ENCODE measurements around the gene NPHS1.
A peak's percentile ranks its signal among the peaks of the same experiment; 100 is the strongest.

The NPHS1 gene

DNA sequence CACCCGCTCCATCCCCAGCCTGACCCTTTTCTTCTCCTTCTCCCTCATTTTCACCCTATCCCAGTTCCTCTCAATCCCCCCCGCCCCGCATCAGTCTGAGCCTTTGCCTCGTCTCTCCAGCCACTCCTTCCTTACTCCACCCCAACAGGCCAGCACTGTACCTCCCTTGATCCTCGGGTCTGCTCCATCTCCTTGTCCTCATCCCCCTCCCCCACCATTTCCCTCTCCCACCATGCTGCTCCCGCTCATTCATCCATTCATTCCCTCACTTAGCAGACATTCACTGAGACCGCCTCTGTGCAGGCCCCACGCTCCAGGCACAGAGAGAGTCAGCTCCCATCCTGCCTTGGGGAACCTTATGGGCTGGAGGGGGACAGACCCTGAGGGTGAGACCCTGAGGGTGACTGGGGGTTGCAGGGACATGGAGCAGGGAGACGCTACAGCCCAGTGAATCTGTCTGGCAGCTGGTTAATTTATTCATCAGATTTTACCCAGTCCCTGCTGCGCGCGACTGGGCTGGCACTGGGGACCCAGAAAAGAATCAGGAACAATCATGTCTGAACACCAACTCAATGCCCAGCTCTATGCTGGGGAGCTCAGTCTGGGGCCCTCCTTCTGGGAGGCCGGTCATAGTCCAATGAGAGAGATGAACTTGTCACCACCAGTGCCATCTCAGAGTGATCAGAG lies 76.1 kb downstream of the NPHS1 start:
- peaks cover 5% of the 10 kb centered on the region; the same call in 1 of the 2 replicates for H3K79me2 ChIP-seq (ENCODE audit: control insufficient read depth, low read length)
- peak overlapping the region; percentile 72 for H3K4me3 ChIP-seq (ENCODE audit: low read length)
- no peaks in the 10 kb centered on the region for H3K36me3 ChIP-seq (ENCODE audit: control insufficient read depth, low read length)
- H3K27me3 ChIP-seq (ENCODE audit: control insufficient read depth, low read length): no peaks in the 10 kb centered on the region
- no peaks in the 10 kb centered on the region for H4K20me1 ChIP-seq (ENCODE audit: control insufficient read depth, insufficient read depth, low read depth, low read length)
- no peak overlapping the region for H3K27ac ChIP-seq (ENCODE audit: low read depth, low read length)
- no peaks in the 10 kb centered on the region for H3K9me3 ChIP-seq (ENCODE audit: control insufficient read depth, insufficient read depth, low read length)
- peak overlapping the region; percentile 52 for H3K4me2 ChIP-seq (ENCODE audit: low read length)
- no peak for TF ChIP-seq EZH2phosphoT487 (IDR thresholded peaks at IDR 0.05; ENCODE audit: borderline replicate concordance, low read length)
- TF ChIP-seq, protein P1, sequence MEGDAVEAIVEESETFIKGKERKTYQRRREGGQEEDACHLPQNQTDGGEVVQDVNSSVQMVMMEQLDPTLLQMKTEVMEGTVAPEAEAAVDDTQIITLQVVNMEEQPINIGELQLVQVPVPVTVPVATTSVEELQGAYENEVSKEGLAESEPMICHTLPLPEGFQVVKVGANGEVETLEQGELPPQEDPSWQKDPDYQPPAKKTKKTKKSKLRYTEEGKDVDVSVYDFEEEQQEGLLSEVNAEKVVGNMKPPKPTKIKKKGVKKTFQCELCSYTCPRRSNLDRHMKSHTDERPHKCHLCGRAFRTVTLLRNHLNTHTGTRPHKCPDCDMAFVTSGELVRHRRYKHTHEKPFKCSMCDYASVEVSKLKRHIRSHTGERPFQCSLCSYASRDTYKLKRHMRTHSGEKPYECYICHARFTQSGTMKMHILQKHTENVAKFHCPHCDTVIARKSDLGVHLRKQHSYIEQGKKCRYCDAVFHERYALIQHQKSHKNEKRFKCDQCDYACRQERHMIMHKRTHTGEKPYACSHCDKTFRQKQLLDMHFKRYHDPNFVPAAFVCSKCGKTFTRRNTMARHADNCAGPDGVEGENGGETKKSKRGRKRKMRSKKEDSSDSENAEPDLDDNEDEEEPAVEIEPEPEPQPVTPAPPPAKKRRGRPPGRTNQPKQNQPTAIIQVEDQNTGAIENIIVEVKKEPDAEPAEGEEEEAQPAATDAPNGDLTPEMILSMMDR (IDR thresholded peaks at IDR 0.05; ENCODE audit: low read depth, low read length, poor library complexity, severe bottlenecking): no peak
- H3K9me2 ChIP-seq (replicated peaks; ENCODE audit: control insufficient read depth, low read length): no peaks in the 10 kb centered on the region
- H3K4me1 ChIP-seq (ENCODE audit: control insufficient read depth, low read length): peaks cover 15% of the 10 kb centered on the region
- H3F3A ChIP-seq (ENCODE audit: control insufficient read depth, insufficient read depth): no peaks in the 10 kb centered on the region; the same call in 1 of the 2 replicates

Measured in DOHH2 (cell line).